HEK293T (cell line): ENCODE measurements around the gene GAB2.

Experiments
- CTCF ChIA-PET: fragments of 350-600 bp; formaldehyde crosslinking; extraction: SDS; loops from one replicate; lab custom pipeline; 2021; ENCODE audit warnings: antibody characterized with exemption, inconsistent platforms; lab: Yijun Ruan, JAX
- POLR2A ChIA-PET: fragments of 350-600 bp; formaldehyde crosslinking; extraction: SDS; loops from one replicate; lab custom pipeline; 2020; ENCODE audit warnings: antibody characterized with exemption, inconsistent platforms; lab: Yijun Ruan, JAX
- DNase-seq: peaks from one replicate; pipeline ENCODE4 v3.0.0; 2012; ENCODE audit warnings: mixed read lengths; ENCODE audit errors: extremely low spot score
- CTBP1 ChIP-seq: fragments of 450-650 bp; IDR thresholded peaks from 2 replicates; pipeline ENCODE4 v1.6.1; 2016; ENCODE audit warnings: borderline replicate concordance
- SP1 ChIP-seq: fragments of 450-650 bp; IDR thresholded peaks from 2 replicates; pipeline ENCODE4 v1.6.1; 2017

The GAB2 gene

GRCh38 chr11:78166855-78167469, 250.7 kb downstream of the GAB2 start:
- CTCF ChIA-PET: no interaction called here
- no peak for DNase-seq
- TF ChIP-seq CTBP1: no peak
- TF ChIP-seq SP1: no peak
- POLR2A ChIA-PET: no interaction called here
